ENCODE measurements around the gene BRAT1.
"Not testable (repeated sequence)": the region's sequence is repeated elsewhere in the genome, so short reads cannot be mapped to it uniquely, and the experiment has no call there.

The BRAT1 gene

DNA sequence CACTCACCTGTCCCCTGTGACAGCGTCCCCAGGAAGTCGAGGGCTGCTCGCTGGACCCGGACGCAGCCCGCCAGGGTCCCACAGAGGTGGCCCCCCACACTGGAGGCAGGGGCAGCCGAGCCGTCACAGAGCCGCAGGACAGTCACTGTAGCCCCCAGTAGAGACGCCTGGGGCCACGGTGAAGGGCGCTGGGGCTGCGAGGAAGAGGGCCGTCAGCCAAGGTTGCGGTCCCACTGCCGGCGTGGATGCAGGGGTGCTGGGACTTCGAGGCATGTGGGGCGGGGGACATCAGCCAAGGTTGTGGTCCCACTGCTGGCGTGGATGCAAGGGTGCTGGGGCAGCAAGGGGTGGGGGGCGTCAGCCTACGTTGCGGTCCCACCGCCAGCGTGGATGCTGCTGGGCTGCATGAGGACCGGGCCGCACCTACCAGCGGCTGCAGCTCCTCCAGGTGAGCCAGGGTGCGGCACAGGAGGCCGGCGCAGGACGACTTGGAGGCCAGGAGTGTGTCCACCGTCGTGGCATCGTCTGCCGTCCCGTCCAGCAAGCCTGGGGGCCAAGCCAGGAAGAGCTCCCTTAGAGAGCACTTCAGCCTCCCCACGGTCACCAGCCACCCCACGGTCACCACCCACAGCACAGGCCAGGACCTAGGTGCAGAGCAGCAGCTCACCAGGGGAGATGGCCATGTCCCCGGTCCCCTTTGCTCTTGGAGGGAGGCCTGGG lies 13.9 kb downstream of the BRAT1 start:
- H3K4me3 ChIP-seq (ENCODE audit: low read depth, low read length): no peak overlapping the region
- DNase-seq (ENCODE audit: low read depth): no peak
- TF ChIP-seq, protein P1, sequence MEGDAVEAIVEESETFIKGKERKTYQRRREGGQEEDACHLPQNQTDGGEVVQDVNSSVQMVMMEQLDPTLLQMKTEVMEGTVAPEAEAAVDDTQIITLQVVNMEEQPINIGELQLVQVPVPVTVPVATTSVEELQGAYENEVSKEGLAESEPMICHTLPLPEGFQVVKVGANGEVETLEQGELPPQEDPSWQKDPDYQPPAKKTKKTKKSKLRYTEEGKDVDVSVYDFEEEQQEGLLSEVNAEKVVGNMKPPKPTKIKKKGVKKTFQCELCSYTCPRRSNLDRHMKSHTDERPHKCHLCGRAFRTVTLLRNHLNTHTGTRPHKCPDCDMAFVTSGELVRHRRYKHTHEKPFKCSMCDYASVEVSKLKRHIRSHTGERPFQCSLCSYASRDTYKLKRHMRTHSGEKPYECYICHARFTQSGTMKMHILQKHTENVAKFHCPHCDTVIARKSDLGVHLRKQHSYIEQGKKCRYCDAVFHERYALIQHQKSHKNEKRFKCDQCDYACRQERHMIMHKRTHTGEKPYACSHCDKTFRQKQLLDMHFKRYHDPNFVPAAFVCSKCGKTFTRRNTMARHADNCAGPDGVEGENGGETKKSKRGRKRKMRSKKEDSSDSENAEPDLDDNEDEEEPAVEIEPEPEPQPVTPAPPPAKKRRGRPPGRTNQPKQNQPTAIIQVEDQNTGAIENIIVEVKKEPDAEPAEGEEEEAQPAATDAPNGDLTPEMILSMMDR (IDR thresholded peaks at IDR 0.05; ENCODE audit: insufficient read depth, low read depth, low read length, missing control alignments): no peak

GRCh38 chr7:2540641-2541051 lies 14.7 kb downstream of the BRAT1 start:
- TF ChIP-seq, protein P1 (IDR thresholded peaks at IDR 0.05; ENCODE audit: insufficient read depth, low read depth, low read length, missing control alignments): no peak
- H3K4me3 ChIP-seq (ENCODE audit: low read depth, low read length): no peak overlapping the region
- DNase-seq (ENCODE audit: low read depth): no peak

DNA sequence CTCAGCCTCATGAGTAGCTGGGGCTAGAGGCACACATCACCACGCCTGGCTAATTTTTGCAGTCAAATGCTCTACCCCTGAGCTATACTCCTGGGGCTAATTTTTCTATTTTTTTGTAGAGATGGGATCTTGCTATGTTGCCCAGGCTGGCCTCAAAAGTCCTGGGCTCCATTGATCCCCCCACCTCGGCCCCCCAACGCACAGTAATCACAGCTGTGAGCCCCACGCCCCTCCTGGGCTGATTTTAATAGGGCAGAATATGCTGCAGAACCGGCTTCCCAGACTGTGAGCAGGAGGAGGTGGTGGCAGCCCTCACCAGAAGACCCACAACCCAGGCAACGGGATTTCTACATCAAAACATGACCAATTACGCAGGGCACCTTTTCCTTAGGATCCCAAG lies 15.2 kb downstream of the BRAT1 start:
- TF ChIP-seq, protein P1 (IDR thresholded peaks at IDR 0.05; ENCODE audit: insufficient read depth, low read depth, low read length, missing control alignments): no peak
- H3K4me3 ChIP-seq (ENCODE audit: low read depth, low read length): no peak overlapping the region

DNA sequence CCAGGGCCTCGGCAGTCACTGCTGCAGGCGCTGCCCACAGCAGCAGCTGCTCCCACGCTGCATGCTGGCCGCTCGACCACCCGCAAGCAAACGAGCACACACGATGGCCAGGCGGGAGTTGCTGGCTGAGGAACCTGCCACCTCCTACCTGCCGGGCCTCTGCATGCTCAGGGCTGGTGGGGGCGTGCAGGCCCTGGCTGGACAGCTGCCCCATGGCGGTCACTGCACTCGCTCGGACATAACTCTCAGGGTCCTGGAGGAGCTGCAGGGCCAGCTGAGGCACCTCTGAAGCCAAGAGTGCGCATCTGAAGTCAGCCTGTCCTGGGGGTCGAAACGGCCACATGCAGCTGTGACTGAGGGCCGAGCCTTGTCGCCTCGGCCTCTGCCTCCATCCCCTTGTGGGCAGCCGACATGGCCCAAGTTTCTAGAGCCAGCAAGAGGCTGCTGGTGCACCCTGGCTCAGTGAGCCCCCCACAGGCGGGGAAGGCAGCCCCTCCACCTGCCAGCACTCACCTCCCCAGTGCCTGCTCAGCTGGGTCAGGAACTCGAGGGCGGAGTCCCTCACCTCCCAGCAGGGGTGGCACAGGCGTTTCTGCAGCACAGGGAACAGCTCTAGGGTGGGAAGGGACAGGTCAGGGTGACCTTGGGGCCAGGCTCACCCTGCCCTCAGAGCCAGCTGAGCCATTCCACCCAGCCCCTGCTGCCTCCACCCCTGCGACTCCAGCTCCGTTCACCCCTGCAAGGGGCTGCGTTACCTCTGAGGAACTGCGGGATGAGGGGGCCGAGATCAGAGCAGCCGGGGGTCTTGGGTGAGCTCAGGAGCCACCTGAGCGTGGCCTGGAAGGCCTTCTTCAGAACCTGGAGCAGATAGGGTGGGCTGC lies 16.1 kb downstream of the BRAT1 start:
- no peak for DNase-seq (ENCODE audit: low read depth)
- TF ChIP-seq, protein P1 (IDR thresholded peaks at IDR 0.05; ENCODE audit: insufficient read depth, low read depth, low read length, missing control alignments): no peak
- H3K4me3 ChIP-seq (ENCODE audit: low read depth, low read length): no peak overlapping the region

More for the DNA sequence above, 15.2 kb downstream of the BRAT1 start:
- no peak for DNase-seq (ENCODE audit: low read depth)

DNA sequence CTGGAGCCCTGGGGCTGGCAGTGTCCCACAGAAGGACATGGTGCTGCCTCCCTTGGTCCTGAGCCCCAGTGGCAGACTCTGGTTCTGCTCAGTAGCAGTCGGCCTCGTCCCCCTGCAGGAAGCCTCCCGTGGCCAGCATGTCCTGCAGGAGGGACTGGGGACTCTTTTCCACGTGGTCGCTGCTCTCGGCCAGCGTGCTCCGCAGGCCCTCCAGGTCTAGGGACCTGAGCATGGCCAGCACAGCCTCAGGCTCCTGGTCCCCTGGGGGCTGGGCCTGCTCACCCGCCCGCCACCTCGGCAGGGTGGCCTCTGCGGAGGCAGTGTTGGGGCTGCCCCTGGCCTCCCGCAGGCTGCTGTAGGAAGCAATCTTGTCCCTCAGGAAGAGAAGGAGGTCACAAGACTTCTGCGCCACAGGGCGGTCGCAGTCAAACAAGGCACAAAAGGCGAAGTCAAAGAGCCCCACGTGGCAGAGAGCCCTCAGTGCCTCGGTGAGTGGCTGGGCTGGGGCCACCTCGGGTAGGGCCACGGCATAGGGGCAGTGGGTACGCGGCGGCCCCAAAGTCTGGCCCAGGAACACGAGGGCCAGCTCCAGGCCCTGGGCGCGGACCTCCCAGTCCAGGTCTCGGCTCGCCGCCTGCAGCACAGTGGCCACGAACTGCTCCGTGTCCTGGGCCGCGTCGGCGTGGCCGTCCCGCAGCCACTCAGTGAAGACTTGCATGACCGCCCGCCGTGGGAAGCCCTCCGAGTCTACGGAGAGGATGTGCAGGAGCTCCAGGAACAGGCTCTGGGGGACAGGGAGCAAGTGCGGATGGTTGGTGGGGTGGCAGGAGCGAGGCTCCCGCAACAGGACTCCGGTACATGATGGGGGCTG lies 17.1 kb downstream of the BRAT1 start:
- TF ChIP-seq, protein P1 (IDR thresholded peaks at IDR 0.05; ENCODE audit: insufficient read depth, low read depth, low read length, missing control alignments): no peak
- no peak for DNase-seq (ENCODE audit: low read depth)
- no peak overlapping the region for H3K4me3 ChIP-seq (ENCODE audit: low read depth, low read length)

GRCh38 chr7:2535872-2536627 lies 19.3 kb downstream of the BRAT1 start:
- not testable (repeated sequence) for H3K4me3 ChIP-seq (ENCODE audit: low read depth, low read length); DNase-seq (ENCODE audit: low read depth)

- H3K4me3 ChIP-seq (ENCODE audit: low read depth, low read length); DNase-seq (ENCODE audit: low read depth): not testable (repeated sequence)
These were observed 21.1 kb downstream of the BRAT1 start for GRCh38 chr7:2534214-2534613.

DNA sequence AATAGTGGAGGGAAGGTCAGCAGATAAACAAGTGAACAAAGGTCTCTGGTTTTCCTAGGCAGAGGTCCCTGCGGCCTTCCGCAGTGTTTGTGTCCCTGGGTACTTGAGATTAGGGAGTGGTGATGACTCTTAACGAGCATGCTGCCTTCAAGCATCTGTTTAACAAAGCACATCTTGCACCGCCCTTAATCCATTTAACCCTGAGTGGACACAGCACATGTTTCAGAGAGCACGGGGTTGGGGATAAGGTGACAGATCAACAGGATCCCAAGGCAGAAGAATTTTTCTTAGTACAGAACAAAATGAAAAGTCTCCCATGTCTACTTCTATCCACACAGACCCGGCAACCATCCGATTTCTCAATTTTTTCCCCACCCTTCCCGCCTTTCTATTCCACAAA lies 21.8 kb downstream of the BRAT1 start:
- H3K4me3 ChIP-seq (ENCODE audit: low read depth, low read length); DNase-seq (ENCODE audit: low read depth): not testable (repeated sequence)

GRCh38 chr7:2532816-2533215 lies 22.5 kb downstream of the BRAT1 start:
- not testable (repeated sequence) for H3K4me3 ChIP-seq (ENCODE audit: low read depth, low read length); DNase-seq (ENCODE audit: low read depth)

DNA sequence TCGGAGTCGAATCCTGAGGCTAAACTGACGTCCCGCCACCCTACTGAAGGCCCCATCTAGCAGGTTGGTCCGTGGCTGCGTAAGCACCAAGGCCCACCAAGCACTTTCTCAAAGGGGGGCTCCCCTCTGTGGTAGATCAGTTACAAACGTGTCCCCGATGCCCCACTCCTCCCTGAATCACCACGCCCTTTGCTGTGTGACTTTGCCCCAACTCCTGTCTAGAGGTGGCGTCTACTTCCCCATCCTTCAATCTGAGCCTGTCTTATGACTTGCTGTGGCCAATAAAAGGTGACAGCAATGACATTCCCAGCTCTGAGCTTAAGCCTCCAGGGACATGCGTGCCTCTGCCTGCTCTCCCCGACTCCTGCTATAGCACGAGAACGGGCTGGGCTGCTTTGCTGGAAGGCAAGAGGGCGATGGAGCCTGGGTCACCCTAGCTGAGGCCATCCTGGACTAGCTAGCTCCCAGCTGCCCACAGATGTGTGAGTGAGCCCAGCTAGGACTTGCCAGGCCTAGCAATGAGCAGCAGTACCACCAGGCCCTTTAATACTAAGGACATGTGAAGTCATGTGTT lies 23.0 kb downstream of the BRAT1 start:
- DNase-seq (ENCODE audit: low read depth); H3K4me3 ChIP-seq (ENCODE audit: low read depth, low read length): not testable (repeated sequence)

DNA sequence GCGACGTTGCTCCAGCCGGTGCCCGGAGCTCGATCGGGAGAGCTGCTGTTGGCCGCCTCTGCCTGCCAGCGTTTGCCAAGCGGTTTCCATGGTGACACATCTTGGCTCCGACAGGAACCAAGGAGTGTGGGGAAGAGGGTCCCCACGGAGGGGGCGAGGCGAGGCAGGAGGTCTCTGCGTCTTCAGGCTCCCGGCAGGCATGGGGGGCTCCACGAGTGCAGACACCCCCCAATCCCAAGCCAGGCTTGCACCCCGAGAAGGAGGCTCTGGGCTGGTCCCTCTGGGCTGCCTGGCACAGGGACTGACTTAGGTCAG lies 23.6 kb downstream of the BRAT1 start:
- H3K4me3 ChIP-seq (ENCODE audit: low read depth, low read length); DNase-seq (ENCODE audit: low read depth): not testable (repeated sequence)

All from GM12865 (cell line).